Measurements from ENCODE around the gene RIPOR3. TPM values are rescaled to one million over a fixed set of nuclear protein-coding genes. Genes with fewer than 3 reads are reported as not detected.
"Not testable (repeated sequence)": the region's sequence is repeated elsewhere in the genome, so short reads cannot be mapped to it uniquely, and the experiment has no call there.

The RIPOR3 gene
- total RNA-seq, 1 donor from 2014 or later, result not detected

- peak; percentile 40 to 75 for DNase-seq (ENCODE audit: low read depth in 2 of 2)
Measured at GRCh38 chr20:50575865-50576720, 115.2 kb downstream of the RIPOR3 start.

GRCh38 chr20:50574586-50574985, 116.8 kb downstream of the RIPOR3 start:
- DNase-seq (ENCODE audit: low read depth in 2 of 2), result no peak

GRCh38 chr20:50574108-50574507, 117.2 kb downstream of the RIPOR3 start:
- DNase-seq (ENCODE audit: low read depth in 2 of 2), result no peak

GRCh38 chr20:50572938-50573777, 118.2 kb downstream of the RIPOR3 start:
- DNase-seq (ENCODE audit: low read depth in 2 of 2), result peak; percentile 45 to 84

GRCh38 chr20:50571466-50571865, 119.9 kb downstream of the RIPOR3 start:
- peak in 1 of 2 donors; percentile 40 for DNase-seq (ENCODE audit: low read depth in 2 of 2)

GRCh38 chr20:50569864-50570836, 121.2 kb downstream of the RIPOR3 start:
- DNase-seq (ENCODE audit: low read depth in 2 of 2), result peak in 1 of 2 donors; percentile 69

- DNase-seq (ENCODE audit: low read depth in 2 of 2), result not testable (repeated sequence)
Measured at GRCh38 chr20:50569487-50569863, 121.9 kb downstream of the RIPOR3 start.

- no peak for DNase-seq (ENCODE audit: low read depth in 2 of 2)
Measured at GRCh38 chr20:50568549-50568942, 122.8 kb downstream of the RIPOR3 start.

- DNase-seq (ENCODE audit: low read depth in 2 of 2), result no peak
Measured at GRCh38 chr20:50567860-50568548, 123.3 kb downstream of the RIPOR3 start.

- no peak for DNase-seq (ENCODE audit: low read depth in 2 of 2)
Measured at GRCh38 chr20:50565871-50566270, 125.5 kb downstream of the RIPOR3 start.

GRCh38 chr20:50565383-50565782, 126.0 kb downstream of the RIPOR3 start:
- DNase-seq (ENCODE audit: low read depth in 2 of 2), result no peak

- no peak for DNase-seq (ENCODE audit: low read depth in 2 of 2)
Measured at GRCh38 chr20:50563133-50563944, 128.0 kb downstream of the RIPOR3 start.

GRCh38 chr20:50562262-50562701, 129.1 kb downstream of the RIPOR3 start:
- peak in 1 of 2 donors; percentile 40 for DNase-seq (ENCODE audit: low read depth in 2 of 2)

- peak; percentile 74 to 96 for DNase-seq (ENCODE audit: low read depth in 2 of 2)
Measured at GRCh38 chr20:50561379-50562078, 129.8 kb downstream of the RIPOR3 start.

- DNase-seq (ENCODE audit: low read depth in 2 of 2), result peak in 1 of 2 donors; percentile 13
Measured at GRCh38 chr20:50560867-50561266, 130.5 kb downstream of the RIPOR3 start.

GRCh38 chr20:50559856-50560638, 131.3 kb downstream of the RIPOR3 start:
- no peak for DNase-seq (ENCODE audit: low read depth in 2 of 2)

GRCh38 chr20:50559149-50559548, 132.2 kb downstream of the RIPOR3 start:
- DNase-seq (ENCODE audit: low read depth in 2 of 2), result no peak

- DNase-seq (ENCODE audit: low read depth in 2 of 2), result peak; percentile 54 to 88
Measured at GRCh38 chr20:50558483-50558925, 132.8 kb downstream of the RIPOR3 start.

Measured in dermis microvascular lymphatic vessel endothelial cell (primary cell).